Left forelimb (tissue), 1 donor: ENCODE results near the gene KCTD20.

ENCODE experiments used
- DNase-seq: peaks from one replicate; pipeline ENCODE4 v3.0.0-alpha.2; 2018; ENCODE audit warnings: low spot score

Gene KCTD20

DNA sequence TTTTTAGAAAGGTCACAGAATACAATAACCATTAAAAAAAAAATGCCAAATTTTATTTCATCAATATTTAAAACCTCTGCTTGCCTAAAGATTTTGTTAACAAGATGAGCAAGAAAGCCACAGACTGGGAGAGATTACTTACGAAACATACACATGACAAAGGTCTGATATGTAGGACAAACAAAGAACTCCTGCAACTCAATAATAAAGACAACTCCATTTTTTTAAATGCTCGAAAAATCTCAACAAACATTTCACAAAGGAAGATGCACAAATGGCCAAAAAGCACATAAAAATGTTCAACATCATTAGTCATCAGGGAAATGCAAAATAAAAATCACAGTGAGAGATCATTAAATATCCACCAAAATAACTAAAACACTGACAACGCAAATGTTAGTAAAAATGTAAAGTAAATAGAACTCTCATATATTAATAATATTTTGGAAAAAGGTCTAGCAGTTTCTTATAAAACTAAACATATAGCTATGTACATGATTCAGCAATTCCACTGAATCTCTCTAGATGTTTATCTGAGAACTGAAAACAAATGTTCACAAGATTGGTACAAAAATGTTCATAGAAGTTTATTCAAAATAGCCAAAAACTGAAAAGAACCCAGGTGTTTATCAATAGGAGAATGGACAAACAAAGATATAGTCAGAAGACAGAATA, 94.2 kb downstream of the KCTD20 start:
- DNase-seq = no peak

DNA sequence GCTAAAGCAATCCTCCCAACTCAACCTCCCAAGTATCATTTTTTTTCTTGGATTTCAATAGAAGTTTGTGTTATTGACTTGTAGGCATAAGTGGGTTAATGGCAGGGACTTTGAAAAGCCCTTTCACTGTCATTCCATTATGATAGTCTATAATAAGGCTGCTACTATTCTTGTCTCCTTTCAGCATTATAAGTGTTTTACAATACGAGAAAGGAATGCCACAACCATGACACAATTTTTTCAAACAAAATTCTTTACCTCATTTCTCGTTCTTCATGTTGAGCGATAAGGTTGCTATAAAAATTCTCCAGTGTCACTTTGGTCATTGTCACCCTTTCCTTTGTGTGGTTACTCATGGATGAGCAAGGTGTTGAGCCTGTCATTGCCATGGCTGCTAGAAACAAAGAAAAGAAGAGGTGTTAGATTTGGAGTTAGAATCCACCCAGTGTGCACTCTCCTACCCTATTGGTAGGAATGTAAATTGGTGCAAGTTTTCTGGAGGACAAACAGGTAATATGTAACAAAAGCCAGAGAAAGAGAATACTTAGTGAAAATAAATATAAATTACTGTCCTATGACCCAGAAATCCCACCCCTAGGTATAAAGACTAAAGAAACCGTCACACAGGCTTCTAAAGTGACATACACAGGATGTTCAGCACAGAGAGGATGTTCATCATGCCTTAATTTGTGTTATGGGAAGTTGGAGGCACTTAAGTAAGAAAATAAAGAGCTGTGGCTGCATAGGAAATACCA, 97.2 kb downstream of the KCTD20 start:
- DNase-seq = no peak
